GM12878 (cell line): Measurements from ENCODE around the gene OR14I1. TPM values are rescaled to one million over a fixed set of nuclear protein-coding genes. Genes with fewer than 3 reads are reported as not detected.

Source experiments
- ATAC-seq: fragments of 200-7000 bp; cut with Tn5 transposase; 3 replicates; pipeline ENCODE4 v1.9.1; 2020; ENCODE audit warnings: mild to moderate bottlenecking, moderate library complexity
- BruUV-seq: library from RNA; stranded (reverse); fragments of 400-500 nt; replicated peaks from 2 replicates; lab custom pipeline; 2021; lab: Mats Ljungman, UMichigan
- CTCF ChIA-PET: fragments of 300-600 bp; sonication (Branson Sonifier 250); formaldehyde crosslinking; extraction: SDS; loops from one replicate; lab custom pipeline; 2021; ENCODE audit warnings: inconsistent platforms; lab: Yijun Ruan, JAX
- POLR2A ChIA-PET: fragments of 350-600 bp; formaldehyde crosslinking; extraction: SDS; loops from one replicate; lab custom pipeline; 2021; ENCODE audit warnings: inconsistent platforms; lab: Charles Lee
- RAD21 ChIA-PET: fragments of 300-600 bp; sonication (Branson Sonifier 250); formaldehyde crosslinking; loops from one replicate; lab custom pipeline; 2023; ENCODE audit warnings: antibody characterized with exemption; ENCODE audit not compliant: unreplicated experiment; lab: Charles Lee
- SMC1A ChIA-PET: fragments of 300-600 bp; sonication (Branson Sonifier 250); formaldehyde crosslinking; loops from one replicate; lab custom pipeline; 2023; ENCODE audit not compliant: unreplicated experiment, uncharacterized antibody; lab: Charles Lee
- DNase-seq: peaks from one replicate; pipeline ENCODE4 v3.0.0-alpha.2; 2011; ENCODE audit warnings: low read depth, low spot score
- FAIRE-seq: peaks from 3 replicates; lab custom pipeline; 2011; peaks lifted over from hg19 to GRCh38; lab: Jason Lieb, UNC
- H2AFZ ChIP-seq: 2 replicates; pipeline ENCODE4 v1.6.0; 2011; ENCODE audit warnings: low read depth, low read length, control low read depth; ENCODE audit not compliant: control insufficient read depth
- H3K27ac ChIP-seq: 2 replicates; pipeline ENCODE4 v1.5.1; 2011; ENCODE audit warnings: control low read depth; ENCODE audit not compliant: control insufficient read depth, insufficient read depth
- H3K27me3 ChIP-seq, 2 experiments: replicated peaks in 1 of 2; 2 replicates each; pipeline versions ENCODE4 v1.6.0 to v1.6.1; 2011; ENCODE audit warnings: low read length in 1 of 2; ENCODE audit not compliant: control insufficient read depth in 2 of 2, insufficient read depth in 2 of 2
- H3K36me3 ChIP-seq, 2 experiments: 2 replicates each; pipeline ENCODE4 v1.5.1; 2011; ENCODE audit warnings: low read length in 1 of 2; ENCODE audit not compliant: control insufficient read depth in 2 of 2, insufficient read depth in 2 of 2
- H3K4me1 ChIP-seq: 2 replicates; pipeline ENCODE4 v1.6.1; 2011; ENCODE audit warnings: mild to moderate bottlenecking, low read length, moderate library complexity, mixed read lengths; ENCODE audit not compliant: control insufficient read depth, insufficient read depth
- H3K4me2 ChIP-seq: 2 replicates; pipeline ENCODE4 v1.6.0; 2011; ENCODE audit warnings: control low read depth; ENCODE audit not compliant: control insufficient read depth, insufficient read depth
- H3K4me3 ChIP-seq: fragments of 200-600 bp; sonication (generic); 2 replicates; pipeline ENCODE4 v1.5.1; 2016
- H3K79me2 ChIP-seq: 2 replicates; pipeline ENCODE4 v1.6.0; 2011; ENCODE audit warnings: low read length; ENCODE audit not compliant: control insufficient read depth, insufficient read depth
- H3K9ac ChIP-seq: 2 replicates; pipeline ENCODE4 v1.8.0; 2011; ENCODE audit warnings: low read length, control low read depth, mixed read lengths; ENCODE audit not compliant: control insufficient read depth, insufficient read depth
- H3K9me3 ChIP-seq: replicated peaks from 3 replicates; pipeline ENCODE4 v1.5.1; 2011; ENCODE audit warnings: mild to moderate bottlenecking, low read length; ENCODE audit not compliant: control insufficient read depth, insufficient read depth
- H4K20me1 ChIP-seq: 2 replicates; pipeline ENCODE4 v1.6.0; 2011; ENCODE audit not compliant: control insufficient read depth, insufficient read depth
- ASH2L ChIP-seq: fragments of 300-600, 200-600 bp; sonication (generic); IDR thresholded peaks from 2 replicates; pipeline ENCODE4 v1.6.1; 2017; ENCODE audit warnings: low read depth, mild to moderate bottlenecking, borderline replicate concordance
- ATF3 ChIP-seq: IDR thresholded peaks from 2 replicates; pipeline ENCODE4 v1.6.1; 2011; ENCODE audit warnings: low read depth, mild to moderate bottlenecking, low read length, moderate library complexity, borderline replicate concordance; ENCODE audit errors: extremely low read depth
- ATF7 ChIP-seq: fragments of 450-650 bp; IDR thresholded peaks from 2 replicates; pipeline ENCODE4 v1.6.1; 2016; ENCODE audit warnings: low read depth, mild to moderate bottlenecking
- BRCA1 ChIP-seq: IDR thresholded peaks from 2 replicates; pipeline ENCODE4 v1.6.1; 2011; ENCODE audit warnings: low read depth, low read length, improper control_type of control experiment
- ETV6 ChIP-seq, 2 experiments: fragments of 450-650 bp in 1 of 2; IDR thresholded peaks in 1 of 2; conservative IDR thresholded peaks in 1 of 2; 2 replicates each; pipeline ENCODE4 v1.6.1; 2014; ENCODE audit warnings: antibody characterized with exemption in 1 of 2, borderline replicate concordance in 1 of 2, low read depth in 1 of 2, mild to moderate bottlenecking in 1 of 2, moderate library complexity in 1 of 2
- GATAD2B ChIP-seq: fragments of 450-650 bp; conservative IDR thresholded peaks from 2 replicates; pipeline ENCODE4 v1.6.1; 2017; ENCODE audit warnings: low read depth, mild to moderate bottlenecking, moderate library complexity
- HDAC6 ChIP-seq: fragments of 200-600 bp; sonication (generic); IDR thresholded peaks from one replicate; pipeline ENCODE4 v1.8.0; 2017; ENCODE audit warnings: antibody characterized with exemption; ENCODE audit not compliant: unreplicated experiment
- NFIC ChIP-seq: IDR thresholded peaks from 2 replicates; pipeline ENCODE4 v1.6.1; 2012; ENCODE audit warnings: low read depth, mild to moderate bottlenecking, inconsistent platforms, low read length, moderate library complexity
- NKRF ChIP-seq: fragments of 450-650 bp; conservative IDR thresholded peaks from 2 replicates; pipeline ENCODE4 v1.6.1; 2017; ENCODE audit warnings: mild to moderate bottlenecking, moderate library complexity
- NRF1 ChIP-seq: conservative IDR thresholded peaks from 2 replicates; pipeline ENCODE4 v1.6.1; 2011; ENCODE audit warnings: mild to moderate bottlenecking, low read depth, low read length, improper control_type of control experiment
- POU2F2 ChIP-seq: IDR thresholded peaks from 3 replicates; pipeline ENCODE4 v1.6.1; 2011; ENCODE audit warnings: low read depth, mild to moderate bottlenecking, low read length, borderline replicate concordance
- RAD21 ChIP-seq: IDR thresholded peaks from 2 replicates; pipeline ENCODE4 v1.6.1; 2011; ENCODE audit warnings: mild to moderate bottlenecking, low read depth, low read length, moderate library complexity; ENCODE audit not compliant: insufficient read depth
- RB1 ChIP-seq: fragments of 450-650 bp; formaldehyde crosslinking; IDR thresholded peaks from 2 replicates; pipeline ENCODE4 v1.6.1; 2017; ENCODE audit warnings: mild to moderate bottlenecking, borderline replicate concordance
- RELB ChIP-seq: fragments of 450-650 bp; IDR thresholded peaks from 2 replicates; pipeline ENCODE4 v1.6.1; 2017; ENCODE audit warnings: low read depth, mild to moderate bottlenecking, moderate library complexity
- SIN3A ChIP-seq: IDR thresholded peaks from 2 replicates; pipeline ENCODE4 v1.6.1; 2012; ENCODE audit warnings: low read depth, low read length, improper control_type of control experiment
- USF2 ChIP-seq: IDR thresholded peaks from 2 replicates; pipeline ENCODE4 v1.6.1; 2011; ENCODE audit warnings: low read depth, low read length, improper control_type of control experiment, borderline replicate concordance
- WGBS: methylation state at CpG from one replicate; pipeline ENCODE4 v1.1.6; 2016; ENCODE audit warnings: low lambda C conversion rate; ENCODE audit not compliant: insufficient replicate concordance, insufficient coverage; ENCODE audit errors: missing lambda C conversion rate; 5-methylcytosine and 5-hydroxymethylcytosine counted together
- in situ Hi-C: fragments of 300-500 bp; cut with MboI; formaldehyde crosslinking; loops from 9 replicates; pipeline ENCODE4 v1.14.3; 2018; ENCODE audit warnings: mixed read lengths
- intact Hi-C: fragments of 100-400 bp; cut with micrococcal nuclease; formaldehyde crosslinking; loops from one replicate; pipeline ENCODE4 v1.14.2; 2022; ENCODE audit not compliant: unreplicated experiment
- polyA plus RNA-seq, 11 experiments: library from polyadenylated mRNA; depleted of rRNA in 4 of 11; unstranded in 6 of 11; stranded (reverse) in 5 of 11; fragments of >200 nt; fragmentation: Nextera tagmentation in 4 of 11; fragmentation: Illumina TruSeq in 1 of 11; extraction: Ambion mirVana in 4 of 11; extraction: Trizol in 1 of 11; gene quantifications; 1 replicate in 1 of 11; 2 replicates in 10 of 11; pipeline versions ENCODE4 v1.2.1 to v1.2.3, GENCODE V29; 2011 to 2016; ENCODE audit warnings: inconsistent platforms in 2 of 11, missing spikeins in 2 of 11, low read depth in 1 of 11
- total RNA-seq, 4 experiments: library from RNA; depleted of rRNA in 3 of 4; stranded (reverse); fragments of >200 nt in 3 of 4; fragmentation: Illumina TruSeq in 1 of 4; extraction: Trizol in 1 of 4; gene quantifications; 2 replicates each; pipeline versions ENCODE4 v1.2.1 to v1.2.3, GENCODE V29; 2013 to 2021

OR14I1 gene
- total and polyA plus RNA-seq, 10 of the 15 experiments (the other 5 are each of a cell fraction or from before 2014, with no cell fraction given): 0.21 to 1.5 (median 0.79) TPM

GRCh38 chr1:248686815-248687214 is 15.8 kb downstream of the OR14I1 start:
- Histone ChIP-seq H3K4me3 (no peak overlapping the region), H3K27ac (no peak overlapping the region; the same call in 1 of the 2 replicates), H3K27me3 (no peaks in the 10 kb centered on the region), H3K4me2 (peak overlapping the region; percentile 14; the same call in 1 of the 2 replicates), H2AFZ (peak overlapping the region; percentile 56), H3K79me2 (no peaks in the 10 kb centered on the region), H3K4me1 (peaks cover 3% of the 10 kb centered on the region; the same call in 1 of the 2 replicates), H4K20me1 (no peaks in the 10 kb centered on the region), H3K9ac (peak overlapping the region; percentile 20; the same call in 1 of the 2 replicates), H3K36me3 (no peaks in the 10 kb centered on the region), H3K9me3 (peaks cover 4% of the 10 kb centered on the region; the same call in 2 of the 3 replicates)
- ChIA-PET RAD21 (interaction anchor here (0.6 to 7.8 kb wide), 12 partner anchors 24 to 446 kb away, joined by 3 to 72 read pairs (median 4); no protein-coding TSS in a partner anchor), POLR2A (no interaction called here), SMC1A (interaction anchor here (0.7 to 2.9 kb wide), 8 partner anchors 14 to 443 kb away, joined by 3 to 18 read pairs (median 4); no protein-coding TSS in a partner anchor), CTCF (interaction anchor here (1.0 to 3.4 kb wide), 6 partner anchors 119 to 444 kb away, joined by 3 to 25 read pairs (median 6); no protein-coding TSS in a partner anchor)
- ATAC-seq (peak; percentile 78), DNase-seq (peak; percentile 43), FAIRE-seq (peak; percentile 88)
- intact Hi-C loops: loop anchor here (1.0 to 10.0 kb wide), 2 partner anchors 283 to 752 kb away; no protein-coding TSS in a partner anchor
- WGBS: 68% methylated on average over 3 of the region's 3 CpGs
- BruUV-seq: no TSS peak
- in situ Hi-C loops: loop anchor here (5.0 kb wide), 1 partner anchor 445 kb away; no protein-coding TSS in a partner anchor
- TF ChIP-seq BRCA1 (no peak), USF2 (no peak), NRF1 (no peak), NKRF (no peak), ATF3 (no peak), RAD21 (peak; percentile 95), HDAC6 (no peak), ETV6 (conservative IDR thresholded peaks at IDR 0.05 in 1 of 2, IDR thresholded peaks at IDR 0.05 in 1 of 2; ENCODE audit: borderline replicate concordance in 1 of 2, low read depth in 1 of 2) (peak in 1 of 2 experiments; percentile 42; a peak in 1 of 4 replicates), NFIC (0 out of 2 replicates have a peak, but pooled peaks have one; percentile 16), ATF7 (no peak), SIN3A (no peak), POU2F2 (no peak), RB1 (no peak; the same call in 1 of the 2 replicates), GATAD2B (no peak), ASH2L (no peak), RELB (no peak)
